Activated CD4-positive, alpha-beta T cell treated with anti-CD3 and anti-CD28 coated beads for 48 hours (primary cell): ENCODE data around the gene MAN1A2.
A peak's percentile ranks its signal among the peaks of the same experiment; 100 is the strongest.
"Not testable (repeated sequence)": the region's sequence is repeated elsewhere in the genome, so short reads cannot be mapped to it uniquely, and the experiment has no call there.

Experiments used
- DNase-seq: peaks from one replicate; pipeline ENCODE4 v3.0.0-alpha.2; 2020

Gene MAN1A2

DNA sequence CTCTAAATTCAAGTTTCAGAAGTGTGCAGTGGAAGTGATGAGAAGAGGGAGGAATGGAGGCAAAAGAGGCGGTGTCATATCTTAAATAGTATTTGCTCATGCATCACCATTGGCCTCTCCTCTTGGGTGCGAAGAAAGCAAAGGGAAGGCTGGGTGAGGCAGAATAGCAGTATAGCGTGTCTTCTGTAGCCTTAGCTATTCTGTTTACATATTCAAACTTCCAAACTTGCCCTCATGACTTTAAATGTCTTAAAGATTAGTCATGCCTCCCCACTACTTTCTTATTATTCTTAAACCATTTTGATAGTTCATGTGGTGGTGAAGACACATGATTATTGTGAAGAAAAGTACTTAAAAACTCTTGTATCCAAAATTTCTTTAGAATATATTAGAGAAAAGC, 134.0 kb downstream of the MAN1A2 start:
- no peak for DNase-seq

- DNase-seq = no peak
Measured at GRCh38 chr1:117511273-117511672, 144.0 kb downstream of the MAN1A2 start.

DNA sequence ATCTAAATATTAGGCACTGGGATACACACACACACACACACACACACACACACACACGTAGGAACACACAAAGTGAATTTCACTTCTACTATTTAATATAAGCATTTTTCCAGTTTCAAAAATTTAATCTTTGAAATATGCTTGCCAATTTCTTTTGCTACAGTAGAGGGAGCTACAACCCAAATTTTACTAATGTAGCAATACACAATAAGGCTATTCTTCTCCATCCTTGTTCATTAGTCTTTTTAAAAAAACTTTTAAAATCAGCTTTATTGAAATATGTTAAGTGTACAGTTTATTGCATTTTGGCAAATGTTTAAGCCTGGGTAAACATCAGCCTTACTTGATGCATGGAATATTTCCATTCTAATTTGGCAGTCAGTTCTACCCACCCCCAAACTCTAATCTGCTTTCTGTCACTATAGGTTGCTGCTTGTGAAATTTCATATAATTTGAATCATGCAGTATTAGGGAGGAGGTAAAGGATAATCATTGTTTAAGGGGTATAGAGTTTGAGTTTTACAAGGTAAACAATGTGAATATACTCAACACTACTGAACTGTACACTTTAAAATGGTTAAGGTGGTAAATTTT, 145.6 kb downstream of the MAN1A2 start:
- no peak for DNase-seq

GRCh38 chr1:117523111-117523510, 155.9 kb downstream of the MAN1A2 start:
- no peak for DNase-seq

DNA sequence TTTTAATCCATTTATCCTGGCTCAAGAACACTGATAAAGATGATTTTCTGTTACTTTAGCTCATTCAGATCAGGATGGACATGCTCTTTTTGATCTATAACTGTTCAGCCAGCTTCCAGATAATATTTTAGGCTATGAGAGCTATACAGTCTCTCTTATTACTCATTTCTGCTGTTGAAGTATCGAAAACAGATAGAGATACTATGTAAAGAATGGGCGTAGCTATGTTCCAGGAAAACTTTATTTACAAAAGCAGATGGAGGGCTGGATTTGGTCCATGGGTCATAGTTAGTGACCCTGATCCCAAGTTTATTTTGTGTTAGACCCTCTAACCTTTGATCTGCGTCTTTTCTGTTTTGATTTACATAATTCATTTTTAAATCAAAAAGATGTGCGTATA, 159.8 kb downstream of the MAN1A2 start:
- DNase-seq = no peak

DNA sequence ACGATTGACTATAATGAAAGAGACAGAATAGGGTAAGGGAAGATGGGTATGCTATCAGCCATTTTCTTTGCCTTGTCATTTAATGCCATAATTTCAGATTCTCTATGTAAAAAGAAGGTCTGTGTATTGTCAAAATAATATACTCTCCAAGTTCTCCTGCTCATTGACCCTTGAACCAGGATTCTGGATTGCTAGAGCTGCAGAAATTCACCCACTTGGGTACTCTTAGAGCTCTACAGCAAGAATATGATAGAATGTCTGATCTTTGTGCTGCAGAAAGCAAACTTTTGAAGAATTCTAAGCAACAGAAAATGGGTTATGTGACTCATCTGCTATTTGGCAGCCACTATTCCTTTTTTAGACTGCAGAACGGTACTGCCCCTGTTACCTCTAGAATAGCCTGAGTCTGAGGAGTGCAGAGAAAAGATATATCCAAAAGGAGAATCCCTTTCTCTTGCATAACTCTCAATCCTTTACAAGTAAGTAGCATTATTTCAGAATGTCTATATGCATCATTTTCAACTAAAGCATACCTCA, 160.4 kb downstream of the MAN1A2 start:
- no peak for DNase-seq

DNA sequence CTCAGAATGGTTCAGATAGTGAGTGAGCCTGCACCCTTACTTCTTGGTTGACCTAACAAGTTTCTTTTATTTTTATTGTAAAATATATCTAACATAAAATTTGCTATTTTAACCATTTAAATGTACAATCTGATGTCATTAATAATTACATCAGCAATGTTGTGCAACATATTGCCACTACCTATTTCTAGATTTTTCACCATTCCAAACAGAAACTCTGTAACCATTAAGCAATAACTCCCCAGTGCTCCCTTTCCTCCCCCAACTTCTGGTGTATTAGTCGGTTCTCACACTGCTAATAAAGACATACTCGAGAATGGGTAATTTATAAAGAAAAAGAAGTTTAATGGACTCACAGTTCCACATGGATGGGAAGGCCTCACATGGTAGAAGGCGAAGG, 162.4 kb downstream of the MAN1A2 start:
- DNase-seq = no peak

GRCh38 chr1:117531222-117531621, 164.0 kb downstream of the MAN1A2 start:
- no peak for DNase-seq

DNA sequence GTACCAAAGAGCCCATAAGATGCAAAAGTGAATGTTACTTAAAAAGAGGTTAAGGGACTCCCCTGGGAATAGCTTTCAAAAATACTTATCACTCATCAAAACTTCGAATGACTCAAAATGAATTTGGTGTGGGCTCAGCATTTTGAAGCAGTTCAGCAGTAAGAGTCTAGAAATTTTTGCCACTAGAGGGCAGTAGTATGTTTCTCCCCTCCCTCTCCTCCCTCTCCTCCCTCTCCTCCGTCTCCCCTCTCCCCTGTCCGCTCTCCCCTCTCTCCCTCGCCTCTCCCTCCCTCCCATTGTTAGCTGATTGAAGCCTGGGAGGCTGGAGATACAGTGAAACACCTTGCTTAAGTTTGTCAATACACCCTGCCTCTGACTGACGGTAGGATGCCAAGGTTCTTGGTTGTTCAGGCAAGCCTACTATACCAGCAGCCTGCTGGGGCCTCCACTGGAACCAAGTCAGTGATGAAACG, 167.8 kb downstream of the MAN1A2 start:
- DNase-seq = peak; percentile 34

DNA sequence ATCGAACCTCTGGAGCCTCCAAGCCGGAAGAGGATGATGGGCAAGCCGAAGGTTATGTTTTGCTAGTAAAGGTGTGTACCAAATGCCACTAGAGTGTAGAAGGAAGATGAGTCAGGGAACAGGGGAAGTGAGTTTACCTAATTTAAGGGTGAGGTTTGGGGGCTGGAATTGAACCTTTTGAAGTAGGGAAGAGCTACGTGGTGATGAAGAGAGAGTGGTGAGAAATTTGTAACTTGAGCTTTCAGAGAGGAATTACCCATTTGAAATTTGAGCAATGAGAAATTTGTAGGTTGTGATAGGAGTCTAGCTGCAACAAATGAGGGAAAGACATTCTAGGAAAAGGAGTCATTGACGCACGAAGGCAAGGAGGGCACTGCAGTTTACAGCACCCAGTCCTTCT, 168.6 kb downstream of the MAN1A2 start:
- DNase-seq = no peak

GRCh38 chr1:117537291-117537920, 170.2 kb downstream of the MAN1A2 start:
- DNase-seq = no peak

DNA sequence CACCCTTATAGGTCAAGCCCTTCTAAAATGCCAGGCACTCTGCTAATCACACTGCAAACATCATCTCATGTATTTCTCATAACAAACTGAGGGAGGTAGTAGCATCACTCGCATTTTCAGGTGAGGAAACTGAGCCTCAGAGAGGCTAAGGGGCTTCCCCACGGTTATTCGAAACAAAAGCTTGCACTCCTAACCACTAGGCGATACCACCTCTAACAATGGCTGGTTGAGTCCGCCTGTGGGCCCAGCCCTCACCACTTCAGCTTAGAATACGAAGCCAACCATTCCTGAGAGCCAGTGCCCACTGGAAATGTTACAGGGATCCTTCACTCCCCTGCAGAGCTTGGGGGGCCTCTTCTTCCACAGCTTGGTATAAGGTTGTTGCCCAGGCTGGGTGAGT, 173.3 kb downstream of the MAN1A2 start:
- DNase-seq = peak; percentile 23

DNA sequence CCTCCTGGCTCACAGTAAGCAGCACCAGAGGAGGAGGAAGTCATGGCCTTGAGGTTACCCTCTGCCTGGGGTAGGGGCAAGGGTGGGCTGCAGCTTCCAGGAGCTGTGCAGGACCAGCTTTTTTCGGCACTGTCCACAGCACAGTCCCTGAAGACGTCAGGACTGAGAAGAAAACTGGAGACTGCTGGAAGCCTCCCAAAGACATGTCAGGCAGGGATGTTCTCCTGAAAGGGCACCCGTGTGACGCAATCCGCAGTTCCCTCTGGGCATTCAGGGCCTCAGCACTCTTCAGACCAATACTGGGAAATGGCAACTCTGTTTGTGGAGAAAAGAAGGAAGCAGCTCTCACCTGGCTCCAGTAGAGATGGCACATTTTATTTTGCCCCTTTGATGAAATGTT, 173.8 kb downstream of the MAN1A2 start:
- no peak for DNase-seq

DNA sequence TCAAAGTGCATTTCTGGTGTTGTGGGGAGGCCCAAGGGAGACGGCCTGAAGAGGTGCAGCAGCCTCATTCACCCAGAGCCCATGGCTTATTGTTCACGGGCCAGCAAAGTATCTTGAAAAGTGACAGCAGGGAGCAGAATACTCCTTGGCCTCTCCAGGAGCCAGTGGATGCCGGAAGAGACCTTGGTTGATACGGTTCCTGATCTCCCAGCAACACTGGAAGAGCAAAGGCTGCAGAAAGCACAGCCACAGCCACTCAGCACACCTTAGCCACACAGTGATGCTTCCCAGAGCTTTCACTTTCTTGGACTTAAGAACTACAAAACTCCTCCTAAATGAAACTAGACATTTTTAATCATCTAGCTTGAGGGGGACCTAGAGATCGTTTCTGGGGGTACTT, 174.3 kb downstream of the MAN1A2 start:
- DNase-seq = no peak

- DNase-seq = no peak
Measured at GRCh38 chr1:117544509-117545109, 177.4 kb downstream of the MAN1A2 start.

DNA sequence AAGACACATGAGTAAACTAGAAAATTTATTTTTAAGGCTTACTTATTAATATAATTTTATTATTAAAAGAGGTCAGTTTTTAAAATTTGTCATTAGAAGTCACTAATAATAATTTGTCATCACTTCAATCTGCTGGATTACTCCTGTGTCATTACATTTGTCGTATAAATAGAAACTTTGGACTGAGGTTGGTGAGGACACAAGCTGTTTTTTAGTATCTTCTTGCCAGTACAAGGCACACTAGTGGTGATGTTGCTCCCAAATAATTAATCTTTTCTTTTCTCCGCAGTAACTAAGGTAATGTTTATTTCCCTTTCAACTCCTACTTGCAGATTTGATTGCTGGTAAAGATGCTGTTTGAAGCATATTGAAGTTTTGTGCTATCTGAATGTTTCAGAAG, 179.2 kb downstream of the MAN1A2 start:
- DNase-seq = no peak

GRCh38 chr1:117553471-117553870, 186.2 kb downstream of the MAN1A2 start:
- no peak for DNase-seq

- DNase-seq = no peak
Measured at GRCh38 chr1:117555806-117556205, 188.6 kb downstream of the MAN1A2 start.

- no peak for DNase-seq
Measured at GRCh38 chr1:117556341-117556740, 189.1 kb downstream of the MAN1A2 start.

DNA sequence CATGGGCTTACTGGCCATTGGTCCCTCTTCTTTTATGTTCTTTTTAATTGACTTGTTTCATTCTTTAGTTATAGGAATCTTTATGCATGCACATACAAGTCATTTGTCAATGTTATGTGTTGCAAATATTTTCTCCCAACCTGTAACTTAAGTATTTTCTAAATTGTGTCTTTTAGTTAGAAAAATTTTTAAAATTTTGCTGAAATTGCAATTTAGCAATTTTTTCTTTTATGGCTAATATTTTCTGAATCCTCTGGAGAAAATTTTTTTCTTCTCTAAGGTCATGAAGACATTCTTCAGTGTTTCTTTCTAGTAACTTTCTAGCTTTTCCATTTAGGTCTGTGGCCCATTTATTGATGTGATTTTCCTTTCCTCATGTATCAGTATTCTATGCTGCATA, 189.7 kb downstream of the MAN1A2 start:
- DNase-seq = no peak

DNA sequence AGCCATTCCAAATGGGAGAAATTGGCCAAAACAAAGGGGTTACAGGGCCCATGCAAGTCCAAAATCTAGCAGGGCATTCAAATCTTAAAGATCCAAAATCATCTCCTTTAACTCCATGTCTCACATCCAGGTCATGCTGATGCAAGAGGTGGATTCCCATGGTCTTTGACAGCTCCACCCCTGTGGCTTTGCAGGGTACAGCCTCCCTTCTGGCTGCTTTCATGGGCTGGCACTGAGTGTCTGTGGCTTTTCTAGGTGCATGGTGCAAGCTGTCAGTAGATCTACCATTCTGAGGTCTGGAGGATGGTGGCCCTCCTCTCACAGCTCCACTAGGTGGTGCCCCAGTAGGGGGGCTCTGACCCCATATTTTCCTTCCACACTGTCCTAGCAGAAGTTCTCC, 191.2 kb downstream of the MAN1A2 start:
- DNase-seq = not testable (repeated sequence)

- no peak for DNase-seq
Measured at GRCh38 chr1:117559139-117559538, 191.9 kb downstream of the MAN1A2 start.

DNA sequence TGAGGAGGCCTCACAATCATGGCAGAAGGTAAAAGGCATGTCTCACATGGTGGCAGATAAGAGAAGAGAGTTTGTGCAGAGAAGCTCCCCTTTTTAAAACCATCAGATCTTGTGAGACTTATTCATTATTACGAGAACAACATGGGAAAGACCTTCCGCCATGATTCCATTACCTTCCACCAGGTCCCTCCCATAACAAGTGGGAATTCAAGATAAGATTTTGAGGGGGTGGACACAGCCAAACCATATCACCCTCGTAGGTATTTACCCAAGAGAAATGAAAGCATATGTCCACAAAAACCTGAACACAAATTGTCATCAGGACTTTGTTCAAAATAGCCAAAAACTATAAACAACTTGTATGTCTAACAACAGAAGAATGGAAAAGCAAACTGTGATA, 192.7 kb downstream of the MAN1A2 start:
- no peak for DNase-seq

DNA sequence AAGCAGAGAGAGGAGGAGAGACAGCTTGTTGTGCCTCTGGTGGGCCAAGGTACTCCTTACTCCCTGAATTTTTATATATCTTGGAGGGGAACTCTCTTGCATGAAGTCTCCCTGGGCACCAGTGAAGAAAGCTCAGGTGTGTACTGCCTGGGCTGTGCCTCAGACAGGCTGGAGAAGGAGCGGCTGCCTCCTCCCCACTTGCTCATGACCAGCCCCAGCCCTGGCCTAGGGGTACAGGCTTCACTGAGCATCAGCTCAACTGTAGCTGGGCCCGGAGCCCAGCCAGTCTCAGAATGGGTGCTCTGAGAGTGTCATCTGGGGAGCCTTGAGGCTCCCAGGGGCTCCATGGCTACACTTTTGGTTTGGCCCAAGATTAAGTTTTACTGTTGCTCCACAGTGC, 193.8 kb downstream of the MAN1A2 start:
- no peak for DNase-seq
